ENCODE measurements around the gene GBF1. TPM values are rescaled to one million over a fixed set of nuclear protein-coding genes. Genes with fewer than 3 reads are reported as not detected.

The GBF1 gene
- total and polyA plus RNA-seq, 2 donors from 2014 or later: 14.4 to 53.3 TPM

- Histone ChIP-seq H3K27ac (ENCODE audit: low read depth in 2 of 2, low read length in 2 of 2) (no peak overlapping the region), H3K9ac (ENCODE audit: low read length in 3 of 3) (no peak overlapping the region), H3K9me3 (ENCODE audit: control insufficient read depth in 2 of 3, insufficient read depth in 1 of 3, low read length in 3 of 3) (no peaks in the 10 kb centered on the region), H3K36me3 (ENCODE audit: control insufficient read depth in 2 of 3, insufficient read depth in 3 of 3, low read length in 3 of 3) (peaks cover 0 to 7% (median 4%) of the 10 kb centered on the region in 3 donors), H3K27me3 (ENCODE audit: control insufficient read depth, insufficient read depth, low read length) (no peaks in the 10 kb centered on the region), H3K4me1 (ENCODE audit: control insufficient read depth in 2 of 3, insufficient read depth in 2 of 3, low read depth in 1 of 3, low read length in 3 of 3) (no peaks in the 10 kb centered on the region), H3K4me3 (ENCODE audit: low read length in 3 of 3) (no peak overlapping the region)
- no peak for FAIRE-seq
- intact Hi-C loops (cut with DNase I): no loop called here
- no peak for TF ChIP-seq CTCF (IDR thresholded peaks at IDR 0.05; ENCODE audit: borderline replicate concordance, extremely low read depth, insufficient read depth)
- DNase-seq: no peak
Measured at GRCh38 chr10:102342958-102343357, 97.6 kb downstream of the GBF1 start.

- intact Hi-C loops (cut with DNase I): no loop called here
Measured at GRCh38 chr10:102344067-102344466, 98.7 kb downstream of the GBF1 start.

GRCh38 chr10:102347236-102347828, 102.0 kb downstream of the GBF1 start:
- Histone ChIP-seq H3K4me3 (ENCODE audit: low read length in 3 of 3) (no peak overlapping the region), H3K36me3 (ENCODE audit: control insufficient read depth in 2 of 3, insufficient read depth in 3 of 3, low read length in 3 of 3) (peaks cover 0 to 20% (median 12%) of the 10 kb centered on the region in 3 donors), H3K9me3 (ENCODE audit: control insufficient read depth in 2 of 3, insufficient read depth in 1 of 3, low read length in 3 of 3) (no peaks in the 10 kb centered on the region), H3K27me3 (ENCODE audit: control insufficient read depth, insufficient read depth, low read length) (no peaks in the 10 kb centered on the region), H3K9ac (ENCODE audit: low read length in 3 of 3) (no peak overlapping the region), H3K4me1 (ENCODE audit: control insufficient read depth in 2 of 3, insufficient read depth in 2 of 3, low read depth in 1 of 3, low read length in 3 of 3) (no peaks in the 10 kb centered on the region), H3K27ac (ENCODE audit: low read depth in 2 of 2, low read length in 2 of 2) (no peak overlapping the region)
- intact Hi-C loops (cut with DNase I): no loop called here
- peak; percentile 50 to 77 (median 69) for DNase-seq
- peak; percentile 82 for TF ChIP-seq CTCF (IDR thresholded peaks at IDR 0.05; ENCODE audit: borderline replicate concordance, extremely low read depth, insufficient read depth)
- no peak for FAIRE-seq

More at GRCh38 chr10:102344067-102344466, 98.7 kb downstream of the GBF1 start:
- Histone ChIP-seq H3K4me3 (ENCODE audit: low read length in 3 of 3) (no peak overlapping the region), H3K9me3 (ENCODE audit: control insufficient read depth in 2 of 3, insufficient read depth in 1 of 3, low read length in 3 of 3) (no peaks in the 10 kb centered on the region), H3K9ac (ENCODE audit: low read length in 3 of 3) (no peak overlapping the region), H3K27me3 (ENCODE audit: control insufficient read depth, insufficient read depth, low read length) (no peaks in the 10 kb centered on the region), H3K4me1 (ENCODE audit: control insufficient read depth in 2 of 3, insufficient read depth in 2 of 3, low read depth in 1 of 3, low read length in 3 of 3) (no peaks in the 10 kb centered on the region), H3K36me3 (ENCODE audit: control insufficient read depth in 2 of 3, insufficient read depth in 3 of 3, low read length in 3 of 3) (peaks cover 0 to 7% (median 4%) of the 10 kb centered on the region in 3 donors), H3K27ac (ENCODE audit: low read depth in 2 of 2, low read length in 2 of 2) (no peak overlapping the region)
- DNase-seq (no peak), FAIRE-seq (no peak)
- no peak for TF ChIP-seq CTCF (IDR thresholded peaks at IDR 0.05; ENCODE audit: borderline replicate concordance, extremely low read depth, insufficient read depth)

Data from kidney (tissue), 14 donors.